G401 (cell line): ENCODE results near the gene SH3PXD2A. TPM values are rescaled to one million over a fixed set of nuclear protein-coding genes. Genes with fewer than 3 reads are reported as not detected.

ENCODE experiments used
- DNase-seq: peaks from one replicate; pipeline ENCODE4 v3.0.0-alpha.2; 2015; ENCODE audit warnings: low spot score
- in situ Hi-C: cut with HindIII; loops from 2 replicates; pipeline ENCODE4 v1.10.0; 2016; ENCODE audit warnings: low sequenced_read_pairs, mixed read lengths
- total RNA-seq: library from RNA; depleted of rRNA; stranded (reverse); fragments of >200 nt; shearing (Covaris generic); gene quantifications from 2 replicates; pipeline ENCODE4 v1.2.3, GENCODE V29; 2014

The SH3PXD2A gene
- total RNA-seq, 1 experiment from 2014 or later, result 19.1 TPM

GRCh38 chr10:103575416-103576075 is 279.8 kb downstream of the SH3PXD2A start:
- in situ Hi-C loops, result no loop called here
- no peak for DNase-seq

DNA sequence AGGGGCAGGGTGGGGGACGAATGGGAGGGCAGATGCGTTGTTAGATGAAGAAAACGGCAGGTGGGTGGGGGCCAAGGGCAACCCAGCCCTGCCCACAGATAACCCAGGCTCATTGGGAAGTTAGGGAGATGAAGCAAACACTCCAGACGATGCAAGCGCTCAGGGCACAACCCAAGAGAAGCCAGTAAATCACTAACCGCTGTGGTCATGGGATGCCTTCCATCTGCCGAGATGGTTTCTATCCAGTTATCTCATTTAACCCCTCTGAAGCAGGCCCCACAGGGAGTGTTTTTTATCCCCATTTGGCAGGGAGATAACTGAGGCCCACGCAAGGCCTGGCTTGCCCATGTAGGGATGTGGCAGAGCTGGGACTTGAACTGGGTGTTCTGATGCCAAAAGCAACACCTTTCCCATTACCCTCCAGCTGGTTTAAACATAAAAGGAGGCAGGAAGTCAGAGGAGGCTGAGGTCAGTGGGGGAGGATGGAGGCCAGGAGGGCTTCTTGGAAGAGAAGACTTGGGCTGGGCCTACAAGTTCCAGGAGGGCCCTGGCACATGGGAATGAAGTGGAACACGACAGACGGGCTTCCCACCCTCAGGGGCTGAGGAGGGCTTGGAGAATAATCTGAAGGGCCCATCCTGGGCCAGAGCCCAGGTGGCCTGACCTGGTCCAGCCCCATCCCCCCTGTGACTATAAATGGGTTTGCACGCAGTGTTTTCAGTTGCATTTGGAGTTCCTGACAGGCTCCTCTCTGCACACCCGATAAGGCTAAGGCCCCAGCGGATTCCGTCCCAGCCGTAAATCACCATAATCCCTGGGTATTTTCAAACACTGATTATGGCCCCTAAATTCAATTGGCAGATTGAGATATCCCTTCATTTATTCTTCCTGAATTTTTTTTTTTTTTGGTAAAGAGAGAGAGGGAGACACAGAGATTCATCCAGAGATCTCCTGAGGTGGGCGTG is 281.0 kb downstream of the SH3PXD2A start:
- no peak for DNase-seq
- in situ Hi-C loops, result no loop called here

DNA sequence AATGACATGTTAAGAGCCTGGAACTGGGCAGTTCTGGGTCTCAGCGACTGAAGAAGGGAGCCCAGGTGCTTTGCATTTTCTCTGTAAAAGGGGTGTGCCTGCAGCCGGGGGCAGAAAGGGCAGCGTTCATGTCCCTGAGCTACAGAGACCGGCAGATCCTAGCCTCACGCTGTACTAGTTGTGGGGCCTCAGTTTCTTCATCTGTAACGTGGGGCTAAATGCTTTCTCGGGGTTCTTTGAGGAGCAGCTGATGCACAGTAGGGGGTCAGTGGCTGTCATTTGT is 282.2 kb downstream of the SH3PXD2A start:
- in situ Hi-C loops, result no loop called here

DNA sequence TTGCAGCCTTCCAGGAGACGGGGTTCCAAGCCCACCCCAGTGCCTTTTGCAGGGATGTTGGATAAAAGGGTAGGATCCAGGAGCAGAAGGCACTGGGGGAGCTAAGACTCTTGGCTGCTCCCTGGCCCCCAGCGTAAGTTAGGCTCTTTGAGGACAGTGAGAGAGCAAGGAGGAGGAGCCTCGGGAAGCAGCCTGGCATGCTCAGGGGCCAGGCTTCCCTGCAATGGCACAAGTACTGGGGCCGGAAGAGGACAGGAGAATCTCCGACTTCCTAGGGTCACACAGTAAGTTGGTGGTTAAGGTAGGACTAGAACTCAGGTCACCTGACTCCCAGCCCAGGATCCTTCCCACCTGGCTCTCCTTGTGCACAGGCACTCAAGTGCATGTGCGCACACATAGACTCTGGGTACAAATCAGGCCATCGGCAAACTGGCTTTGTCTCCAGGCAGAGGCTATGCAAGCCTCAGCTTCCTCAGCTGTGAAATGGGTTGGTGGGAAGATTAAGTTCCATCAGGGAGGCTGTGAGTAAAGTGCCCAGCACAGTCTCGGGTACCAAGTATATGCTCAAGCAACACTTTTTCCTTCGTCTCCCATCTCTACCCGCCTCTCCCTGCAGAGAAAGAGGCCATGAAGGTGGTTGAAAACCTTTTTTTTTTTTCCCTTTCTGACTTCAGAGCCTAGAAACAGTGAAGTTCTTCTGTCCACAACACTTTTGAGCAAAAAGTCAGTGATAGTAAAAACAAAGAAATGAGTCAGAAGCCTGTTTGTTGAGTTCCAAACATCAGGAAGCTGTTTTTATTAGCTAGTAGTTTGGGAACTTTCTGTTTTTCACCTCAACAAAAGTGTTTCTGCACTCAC is 282.8 kb downstream of the SH3PXD2A start:
- in situ Hi-C loops, result no loop called here

More for the DNA sequence above, 282.2 kb downstream of the SH3PXD2A start:
- no peak for DNase-seq

GRCh38 chr10:103571656-103571975 is 283.8 kb downstream of the SH3PXD2A start:
- DNase-seq, result no peak
- in situ Hi-C loops, result no loop called here

More for the DNA sequence above, 282.8 kb downstream of the SH3PXD2A start:
- no peak for DNase-seq

DNA sequence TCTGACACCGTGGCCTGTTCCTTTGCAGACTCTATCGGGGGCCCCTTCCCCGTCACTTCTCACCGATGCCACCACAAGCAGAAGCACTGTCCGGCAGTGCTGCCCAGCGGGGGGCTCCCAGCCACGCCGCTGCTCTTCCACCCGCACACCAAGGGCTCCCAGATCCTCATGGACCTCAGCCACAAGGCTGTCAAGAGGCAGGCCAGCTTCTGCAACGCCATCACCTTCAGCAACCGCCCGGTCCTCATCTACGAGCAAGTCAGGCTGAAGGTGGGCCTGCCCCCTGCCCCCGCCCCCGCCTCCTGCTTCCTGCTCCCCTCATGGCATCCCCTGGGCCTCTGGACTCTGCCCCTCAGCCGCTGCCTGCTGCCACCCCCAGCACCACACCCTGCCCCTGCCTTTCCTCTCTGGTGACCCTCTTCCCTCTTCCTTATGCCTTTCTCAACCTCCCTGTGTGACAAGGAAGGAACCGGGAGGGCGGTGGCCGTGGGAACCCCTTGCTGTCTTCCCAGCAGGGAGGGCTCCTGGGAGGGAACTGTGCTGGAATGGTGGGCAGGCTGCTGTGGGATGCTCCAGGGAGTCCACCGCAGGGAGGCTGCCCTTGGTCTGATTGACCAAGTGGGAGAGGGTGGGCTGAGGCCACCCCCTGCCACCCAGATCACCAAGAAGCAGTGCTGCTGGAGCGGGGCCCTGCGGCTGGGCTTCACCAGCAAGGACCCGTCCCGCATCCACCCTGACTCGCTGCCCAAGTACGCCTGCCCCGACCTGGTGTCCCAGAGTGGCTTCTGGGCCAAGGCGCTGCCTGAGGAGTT is 284.3 kb downstream of the SH3PXD2A start:
- DNase-seq, result no peak
- in situ Hi-C loops, result no loop called here

- in situ Hi-C loops, result no loop called here
- DNase-seq, result no peak
Measured at GRCh38 chr10:103569896-103570295, 285.5 kb downstream of the SH3PXD2A start.

DNA sequence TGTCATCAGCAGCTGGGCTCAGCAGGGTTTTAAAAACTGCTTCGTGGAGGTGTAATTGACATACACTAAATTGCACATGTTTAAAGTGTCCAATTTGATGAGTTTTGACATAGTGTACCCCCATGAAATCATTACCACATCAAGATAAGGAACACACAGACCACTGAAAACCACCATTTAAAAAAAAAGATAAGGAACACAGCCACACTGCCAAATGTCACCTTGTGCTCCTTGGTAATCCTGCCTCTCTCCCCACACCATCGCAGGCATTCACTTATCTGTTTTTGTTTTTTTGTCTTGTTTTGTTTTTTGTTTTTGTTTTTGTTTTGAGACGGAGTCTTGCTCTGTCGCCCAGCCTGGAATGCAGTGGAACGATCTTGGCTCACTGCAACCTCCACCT is 286.9 kb downstream of the SH3PXD2A start:
- no peak for DNase-seq
- in situ Hi-C loops, result no loop called here

- DNase-seq, result no peak
- in situ Hi-C loops, result no loop called here
Measured at GRCh38 chr10:103566536-103566935, 288.8 kb downstream of the SH3PXD2A start.

GRCh38 chr10:103564776-103565520 is 290.4 kb downstream of the SH3PXD2A start:
- in situ Hi-C loops, result no loop called here
- no peak for DNase-seq

DNA sequence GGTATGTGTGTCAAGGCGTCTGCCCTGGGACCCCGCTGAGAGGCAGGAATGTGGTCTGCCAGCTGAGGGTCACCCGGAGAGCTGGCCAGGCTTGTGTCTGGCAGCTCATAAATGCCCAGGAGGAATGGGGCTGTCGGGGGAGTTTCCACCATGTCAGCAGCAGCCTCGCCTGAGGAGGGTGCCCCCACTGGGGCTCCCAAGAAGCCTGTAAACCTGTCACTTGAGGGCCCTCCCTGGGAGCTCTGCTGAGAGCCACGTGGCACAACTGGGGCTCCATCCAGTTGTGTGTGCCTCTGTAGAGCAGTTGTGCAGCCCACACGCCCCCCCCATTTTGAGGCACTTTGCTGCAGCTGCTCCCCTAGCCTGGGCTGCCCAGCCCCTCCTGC is 291.3 kb downstream of the SH3PXD2A start:
- in situ Hi-C loops, result no loop called here
- DNase-seq, result no peak

GRCh38 chr10:103563231-103564115 is 291.9 kb downstream of the SH3PXD2A start:
- in situ Hi-C loops, result no loop called here
- no peak for DNase-seq

- DNase-seq, result no peak
- in situ Hi-C loops, result no loop called here
Measured at GRCh38 chr10:103562383-103562782, 293.0 kb downstream of the SH3PXD2A start.

GRCh38 chr10:103560886-103561285 is 294.5 kb downstream of the SH3PXD2A start:
- no peak for DNase-seq
- in situ Hi-C loops, result no loop called here

DNA sequence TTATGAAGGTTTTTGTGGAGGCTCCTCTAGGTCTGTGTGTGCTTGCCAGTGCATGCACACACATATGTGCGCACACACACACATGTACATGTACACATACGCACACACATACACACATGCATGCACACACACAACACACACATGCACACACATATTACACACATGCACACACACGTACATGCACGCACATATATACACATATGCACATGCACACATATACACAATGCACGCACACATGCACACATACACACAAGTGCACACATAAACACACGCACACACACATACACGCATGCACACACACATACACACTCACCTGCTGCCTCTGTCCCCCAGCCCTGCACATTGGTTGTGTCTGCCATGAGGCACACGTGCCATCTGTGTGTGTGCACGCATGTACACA is 295.6 kb downstream of the SH3PXD2A start:
- in situ Hi-C loops, result no loop called here
- DNase-seq, result no peak

DNA sequence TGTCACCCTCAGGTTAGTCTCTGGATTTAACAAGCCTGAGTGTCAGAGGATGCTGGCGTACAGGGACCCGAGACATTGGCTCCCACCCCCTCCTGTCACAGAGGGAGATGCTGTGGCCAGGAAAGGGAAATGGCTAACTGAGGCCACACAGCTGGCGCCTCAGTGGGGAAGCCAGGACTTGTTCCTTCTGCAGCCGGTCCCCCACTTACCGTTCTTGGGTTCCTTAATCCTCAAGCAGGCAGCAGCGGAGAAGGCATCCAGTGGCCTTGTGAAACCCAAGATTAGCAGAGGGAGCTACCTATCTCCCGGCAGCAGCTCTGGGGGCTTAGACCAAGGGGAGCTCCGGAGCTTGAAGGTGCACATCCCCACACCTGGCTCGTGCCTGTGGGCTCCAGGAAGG is 296.5 kb downstream of the SH3PXD2A start:
- no peak for DNase-seq
- in situ Hi-C loops, result no loop called here

DNA sequence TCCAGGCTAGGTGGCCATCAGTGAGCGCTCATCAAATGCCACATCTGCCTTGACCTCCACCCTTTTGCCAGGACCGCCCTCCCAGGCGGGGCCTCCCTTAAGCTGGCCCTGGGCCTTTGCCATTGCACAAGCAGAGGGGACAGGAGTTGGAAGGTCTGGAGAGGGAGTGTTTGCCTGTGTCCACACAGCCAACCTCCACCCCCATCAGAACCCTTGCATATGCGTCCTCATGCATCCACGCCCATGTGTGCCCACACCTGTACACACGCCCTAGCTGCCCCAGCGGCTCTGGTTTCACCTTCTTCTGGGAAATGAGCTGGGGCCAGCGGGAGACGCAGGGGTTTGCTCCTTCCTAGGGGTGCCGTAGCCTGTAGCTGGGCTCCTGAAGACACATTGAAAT is 297.9 kb downstream of the SH3PXD2A start:
- in situ Hi-C loops, result no loop called here
- no peak for DNase-seq
